ENCODE measurements around the gene APOA4.

DNA sequence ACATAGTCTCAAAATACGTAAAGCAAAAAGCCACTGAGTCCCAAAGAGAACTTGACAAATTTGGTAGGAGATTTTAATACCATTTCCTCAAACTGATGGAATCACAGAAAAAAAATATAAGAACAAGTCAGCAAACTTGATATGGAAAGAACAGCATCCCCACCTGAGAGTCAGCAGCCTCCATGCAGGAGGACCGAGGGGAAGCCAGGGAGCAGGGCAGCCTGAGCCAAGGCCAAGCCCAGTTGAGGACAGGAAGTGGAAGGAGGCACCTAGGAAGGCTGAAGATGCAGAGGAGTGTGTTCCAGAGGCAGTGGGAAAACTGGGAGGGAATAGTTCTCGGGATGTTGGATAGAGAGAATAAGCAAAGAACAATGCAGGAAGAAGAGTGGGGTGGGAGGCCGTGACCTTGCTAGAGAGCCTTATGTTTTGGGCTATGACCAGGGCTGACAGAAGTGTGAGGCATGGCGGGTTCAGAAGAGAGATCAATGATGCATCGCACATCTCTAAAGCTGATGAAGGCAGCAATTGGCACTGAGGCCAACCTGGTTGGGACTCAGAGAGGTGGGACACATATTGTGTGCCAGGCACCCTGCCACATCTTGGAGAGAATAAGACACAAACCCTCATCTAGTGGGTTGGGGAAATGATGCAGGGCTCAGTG lies 15.4 kb downstream of the APOA4 start:
- no peak for TF ChIP-seq CTCF (IDR thresholded peaks at IDR 0.05; ENCODE audit: borderline replicate concordance, extremely low read depth, low read length, poor library complexity, severe bottlenecking)
- no peak for TF ChIP-seq EZH2 (IDR thresholded peaks at IDR 0.05; ENCODE audit: borderline replicate concordance, low read depth, low read length, severe bottlenecking)

Data from DND-41 (cell line).